Measurements from ENCODE around the gene CALY.

The CALY gene

GRCh38 chr10:133309720-133310398, 26.8 kb downstream of the CALY start:
- DNase-seq: no peak

GRCh38 chr10:133309100-133309719, 27.5 kb downstream of the CALY start:
- DNase-seq: peak; percentile 86 to 94 (median 90)

- DNase-seq: peak; percentile 75 to 85 (median 79)
Observed at GRCh38 chr10:133308421-133309099, 28.1 kb downstream of the CALY start, which contains the start of the genes TUBGCP2 and ZNF511. TSS of gene TUBGCP2 (minus strand) at chr10:133308872. CDS start at chr10:133302941, 5,931 bp downstream. TSS of gene ZNF511 (plus strand) at chr10:133308914. CDS start at chr10:133308944, 30 bp downstream.

GRCh38 chr10:133307776-133308420, 28.8 kb downstream of the CALY start:
- peak; percentile 59 to 73 (median 67) for DNase-seq

GRCh38 chr10:133306941-133307379, 29.7 kb downstream of the CALY start:
- no peak for DNase-seq

DNA sequence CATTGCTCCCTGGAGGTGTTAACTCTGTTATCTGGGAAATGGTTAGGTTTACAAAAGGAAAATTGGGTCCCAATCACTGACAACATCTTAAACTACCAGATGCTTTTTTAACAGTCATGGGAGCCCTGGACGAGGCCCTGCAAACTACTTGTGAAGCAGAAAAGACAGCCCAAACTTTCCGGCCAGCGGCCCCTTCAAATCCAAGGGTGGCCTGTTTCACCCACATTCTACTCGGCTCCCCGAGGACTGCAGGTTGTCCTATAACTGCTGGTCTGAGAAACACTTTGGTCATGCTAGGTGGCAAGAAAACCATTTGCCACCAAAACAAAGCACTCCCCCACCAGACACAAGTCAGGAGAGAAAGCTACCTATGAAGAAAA, 30.6 kb downstream of the CALY start:
- no peak for DNase-seq

GRCh38 chr10:133303206-133303605, 33.5 kb downstream of the CALY start:
- no peak for DNase-seq

- no peak for DNase-seq
Observed at GRCh38 chr10:133302230-133302629, 34.5 kb downstream of the CALY start.

- no peak for DNase-seq
Observed at GRCh38 chr10:133299738-133300137, 37.0 kb downstream of the CALY start.

DNA sequence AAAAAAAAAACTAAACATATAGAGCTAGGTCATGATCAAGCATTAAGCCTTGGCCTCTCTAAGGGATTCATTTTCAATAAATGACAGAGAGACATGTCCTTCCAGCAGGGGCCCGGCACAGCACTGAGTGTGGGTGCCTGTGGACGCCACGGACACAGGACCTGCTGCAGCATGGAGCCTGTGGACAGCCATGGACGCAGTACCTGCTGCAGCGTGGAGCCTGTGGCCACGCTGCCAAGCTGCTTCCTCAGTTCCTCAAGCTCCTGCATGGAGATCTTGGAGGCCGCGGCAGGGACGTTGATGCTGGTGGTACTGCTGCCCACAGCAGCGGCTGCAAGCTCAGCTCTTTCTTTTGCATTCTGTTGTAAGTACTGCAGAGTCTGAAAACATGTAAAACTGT, 37.5 kb downstream of the CALY start:
- no peak for DNase-seq

- DNase-seq: no peak
Observed at GRCh38 chr10:133298466-133298865, 38.2 kb downstream of the CALY start.

- no peak for DNase-seq
Observed at GRCh38 chr10:133297504-133297903, 39.2 kb downstream of the CALY start.

GRCh38 chr10:133295426-133296320, 41.0 kb downstream of the CALY start:
- no peak for DNase-seq

DNA sequence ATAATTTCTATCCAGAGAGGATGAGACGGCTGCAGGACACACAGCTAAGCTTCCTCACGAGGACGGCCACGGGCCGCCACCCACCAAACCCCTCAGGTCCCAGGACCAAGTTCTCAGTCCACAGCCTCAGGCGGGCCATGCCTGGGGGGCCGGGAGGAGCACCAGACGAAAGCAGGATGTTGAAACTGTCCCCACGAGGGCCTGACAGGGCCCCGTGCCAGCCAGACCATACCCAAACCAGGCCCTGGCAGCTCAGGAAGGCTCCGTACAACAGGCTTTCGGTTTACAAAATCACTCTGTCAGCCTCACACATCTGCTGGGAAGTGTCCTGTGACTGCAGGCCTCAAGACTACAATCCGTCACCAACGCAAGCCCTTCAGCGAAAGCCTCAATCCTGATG, 42.5 kb downstream of the CALY start:
- no peak for DNase-seq

GRCh38 chr10:133293810-133294119, 42.9 kb downstream of the CALY start:
- no peak for DNase-seq

DNA sequence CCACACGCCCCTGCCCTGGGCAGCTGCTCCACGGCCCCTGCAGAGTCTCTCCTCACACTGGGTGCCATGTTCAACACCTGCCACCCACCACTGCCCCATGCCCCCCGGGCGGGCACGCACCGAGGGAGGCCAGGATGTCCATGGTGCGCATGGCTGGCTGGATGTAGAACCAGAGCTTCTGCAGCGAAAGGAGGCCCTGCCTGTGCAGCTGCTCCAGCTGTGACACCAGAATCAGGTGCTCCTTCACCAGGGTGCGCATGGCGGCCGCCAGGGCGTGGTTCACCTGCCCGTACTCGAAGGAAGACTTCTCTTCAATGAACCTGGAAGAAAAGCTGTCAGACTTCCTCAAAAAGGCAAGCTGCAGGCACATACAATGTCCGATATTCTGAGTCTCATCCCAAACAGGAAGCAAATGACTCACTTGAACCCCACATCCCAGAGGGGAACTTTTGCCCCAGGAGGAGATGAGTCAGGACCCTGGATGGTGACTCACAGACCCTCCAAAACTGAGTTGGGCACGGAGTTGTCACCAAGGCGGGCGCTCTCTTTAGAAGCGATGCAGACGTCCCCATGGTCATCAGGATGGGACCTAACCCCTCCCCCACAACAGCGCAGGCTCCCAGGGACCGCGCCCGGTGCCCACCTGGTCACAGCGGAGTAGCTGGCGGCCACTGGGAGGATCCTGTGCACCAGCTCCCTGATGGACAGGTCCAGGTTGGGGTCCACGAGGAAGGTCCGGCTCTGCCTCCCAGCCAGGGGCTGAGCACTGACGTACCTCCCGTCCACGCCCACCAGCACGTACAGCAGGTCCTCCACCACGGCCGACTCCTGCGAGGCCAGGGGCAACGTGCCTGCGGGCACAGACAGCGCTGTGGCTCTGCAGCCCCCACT, 43.5 kb downstream of the CALY start:
- DNase-seq: no peak

DNA sequence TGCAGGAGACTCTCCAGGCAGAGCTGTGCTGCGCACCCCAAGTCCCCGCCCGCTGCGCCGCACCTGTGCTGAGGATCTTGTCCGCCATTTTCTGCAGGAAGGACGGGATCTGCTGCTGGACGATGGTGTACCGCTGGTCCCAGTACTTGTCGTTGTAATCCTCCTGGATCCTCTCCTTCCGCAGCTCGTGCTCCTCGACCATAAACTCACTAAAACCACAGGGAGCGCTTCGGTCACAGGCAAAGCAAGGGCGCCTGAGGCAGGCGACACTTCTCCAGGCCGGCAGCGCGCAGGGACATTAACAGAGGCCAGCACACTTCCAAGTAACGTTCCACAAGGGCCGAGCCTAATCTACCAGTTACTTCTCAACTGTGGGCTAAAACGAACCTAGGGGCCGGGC, 46.9 kb downstream of the CALY start:
- DNase-seq: no peak

GRCh38 chr10:133287832-133288500, 48.7 kb downstream of the CALY start:
- DNase-seq: no peak

DNA sequence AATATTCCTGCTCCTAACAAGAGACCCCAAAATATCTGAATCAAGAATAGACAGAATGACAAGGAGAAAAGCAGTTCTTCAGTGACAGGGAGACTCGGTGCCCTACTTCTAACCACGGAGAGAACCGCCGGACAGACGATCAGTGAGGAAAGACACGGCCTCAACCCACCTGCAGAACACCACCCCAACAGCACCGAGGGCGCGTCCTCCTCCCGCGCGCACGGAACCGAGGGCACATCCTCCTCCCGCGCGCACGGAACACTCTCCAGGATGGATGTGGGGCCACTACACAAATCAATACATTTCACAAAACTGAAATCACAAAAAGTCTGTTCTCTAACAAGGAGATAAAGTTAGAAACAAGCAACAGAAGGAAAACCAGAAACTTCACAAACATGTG, 50.3 kb downstream of the CALY start:
- no peak for DNase-seq

GRCh38 chr10:133285217-133285616, 51.5 kb downstream of the CALY start:
- no peak for DNase-seq

- DNase-seq: no peak
Observed at GRCh38 chr10:133283931-133284330, 52.8 kb downstream of the CALY start.
